ENCODE data around the gene DBNDD2.

Gene DBNDD2, protein sequence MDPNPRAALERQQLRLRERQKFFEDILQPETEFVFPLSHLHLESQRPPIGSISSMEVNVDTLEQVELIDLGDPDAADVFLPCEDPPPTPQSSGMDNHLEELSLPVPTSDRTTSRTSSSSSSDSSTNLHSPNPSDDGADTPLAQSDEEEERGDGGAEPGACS

DNA sequence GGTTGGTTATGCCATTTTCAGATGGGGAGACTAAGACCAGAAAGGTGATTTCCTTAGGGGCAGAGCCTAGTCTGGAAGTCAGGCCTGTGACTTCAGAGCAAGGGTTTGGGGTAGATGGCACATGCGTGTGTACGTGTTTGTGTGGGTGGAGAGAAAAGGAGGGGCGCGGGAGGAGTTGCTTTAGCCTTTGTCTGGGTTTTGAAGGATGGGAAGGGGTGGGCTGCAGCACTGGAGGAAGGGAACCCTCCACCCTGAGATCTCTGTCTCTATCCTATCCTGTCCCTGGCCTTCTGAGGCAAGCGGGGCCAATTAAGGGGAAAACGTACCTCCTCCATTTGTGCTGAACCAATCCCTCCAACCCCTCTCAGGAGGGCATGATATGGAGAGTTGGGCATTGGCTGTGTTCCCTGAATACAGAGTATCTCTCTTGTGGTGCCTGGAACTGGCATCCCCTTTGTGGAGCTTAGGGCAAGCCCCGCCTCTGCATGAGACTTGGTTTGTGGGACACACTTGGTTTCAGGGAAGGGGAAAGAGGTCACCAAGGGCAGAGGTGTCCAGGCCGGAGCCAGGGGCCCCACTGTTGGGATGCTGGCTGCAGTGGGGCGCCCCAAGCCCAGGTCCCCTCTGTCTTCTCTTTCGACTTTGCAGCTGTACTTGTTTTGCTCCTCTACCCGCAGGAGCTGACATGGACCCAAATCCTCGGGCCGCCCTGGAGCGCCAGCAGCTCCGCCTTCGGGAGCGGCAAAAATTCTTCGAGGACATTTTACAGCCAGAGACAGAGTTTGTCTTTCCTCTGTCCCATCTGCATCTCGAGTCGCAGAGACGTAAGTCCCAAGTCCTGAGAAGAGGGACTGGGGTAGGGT is at the start of gene DBNDD2:
Gene DBNDD2, plus strand, starts transcription at position 507 of the 863 bp plus-strand sequence. Its CDS starts 179 bp downstream, at position 686.
- DNase-seq (ENCODE audit: low read depth) = no peak

DNA sequence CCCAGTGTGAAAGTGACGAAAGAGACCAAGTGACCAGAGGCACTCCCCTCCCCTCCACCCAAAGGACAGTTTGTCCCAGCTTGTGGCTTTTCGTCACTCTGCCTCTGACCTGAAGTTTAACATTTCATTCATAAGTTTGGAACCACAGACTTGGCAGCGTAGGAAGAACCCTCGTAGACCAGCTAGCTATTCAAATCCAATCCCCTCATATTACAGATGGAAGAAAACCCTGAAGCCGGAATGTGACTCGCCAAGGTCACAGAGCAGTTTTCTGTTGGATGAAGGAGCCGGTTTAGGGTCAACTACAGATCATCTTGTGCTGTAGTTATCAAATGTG is 49.1 kb upstream of the DBNDD2 start:
- DNase-seq (ENCODE audit: low read depth) = no peak

DNA sequence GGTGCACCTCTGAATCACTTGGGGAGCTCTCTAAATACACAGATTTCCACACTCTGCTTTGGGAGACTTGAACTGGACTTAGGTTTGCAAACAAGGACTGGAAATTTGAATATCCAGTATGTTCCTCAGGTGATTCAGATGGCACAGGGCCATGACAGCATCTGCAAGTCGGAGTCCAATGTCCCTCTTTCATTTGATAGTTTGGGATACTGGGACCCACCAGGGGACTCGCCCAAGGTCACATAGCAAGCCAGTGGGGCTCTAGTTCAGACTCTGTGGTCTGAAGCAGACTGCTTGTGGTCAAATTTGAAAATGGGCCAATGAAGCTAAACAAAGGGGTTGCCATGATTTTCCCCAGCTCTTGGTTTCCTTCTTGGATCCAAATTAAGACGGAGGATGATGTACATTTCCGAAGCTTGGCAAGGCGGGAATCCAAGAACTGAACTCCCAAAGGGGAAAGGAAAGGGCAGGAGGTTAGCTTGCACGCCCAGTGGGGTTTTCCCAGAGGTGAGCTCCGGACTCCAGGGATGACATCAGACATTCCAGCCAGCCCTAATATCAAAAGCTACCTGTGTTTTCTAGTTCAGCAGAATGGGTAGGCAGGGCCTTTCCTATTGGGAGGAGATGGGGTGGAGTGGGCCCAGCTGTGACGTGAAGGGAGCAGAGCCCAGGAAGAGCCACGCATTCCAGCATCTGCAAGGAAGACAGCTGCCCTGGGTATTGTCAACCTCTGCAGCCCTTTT is 48.5 kb upstream of the DBNDD2 start:
- DNase-seq (ENCODE audit: low read depth) = no peak

DNA sequence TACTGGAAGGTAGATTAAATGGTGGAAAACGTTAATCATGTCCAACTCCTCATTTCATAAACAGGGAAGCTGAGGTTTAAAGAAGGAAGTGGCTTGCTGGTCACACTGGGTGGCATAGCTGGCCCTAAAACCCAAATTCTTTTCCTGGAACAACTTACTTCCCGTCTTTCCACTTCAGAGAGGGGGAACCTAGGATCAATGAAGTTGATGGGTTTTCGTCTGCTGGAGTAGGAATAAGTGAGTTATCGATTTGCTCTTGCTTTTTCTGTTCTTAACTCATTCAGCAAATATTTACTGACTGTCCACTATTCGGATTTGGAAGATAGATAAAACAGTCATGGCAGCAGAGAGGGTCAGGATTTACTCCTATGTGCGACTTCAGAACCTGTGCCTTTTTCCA is 46.3 kb upstream of the DBNDD2 start:
- no peak for DNase-seq (ENCODE audit: low read depth)

DNA sequence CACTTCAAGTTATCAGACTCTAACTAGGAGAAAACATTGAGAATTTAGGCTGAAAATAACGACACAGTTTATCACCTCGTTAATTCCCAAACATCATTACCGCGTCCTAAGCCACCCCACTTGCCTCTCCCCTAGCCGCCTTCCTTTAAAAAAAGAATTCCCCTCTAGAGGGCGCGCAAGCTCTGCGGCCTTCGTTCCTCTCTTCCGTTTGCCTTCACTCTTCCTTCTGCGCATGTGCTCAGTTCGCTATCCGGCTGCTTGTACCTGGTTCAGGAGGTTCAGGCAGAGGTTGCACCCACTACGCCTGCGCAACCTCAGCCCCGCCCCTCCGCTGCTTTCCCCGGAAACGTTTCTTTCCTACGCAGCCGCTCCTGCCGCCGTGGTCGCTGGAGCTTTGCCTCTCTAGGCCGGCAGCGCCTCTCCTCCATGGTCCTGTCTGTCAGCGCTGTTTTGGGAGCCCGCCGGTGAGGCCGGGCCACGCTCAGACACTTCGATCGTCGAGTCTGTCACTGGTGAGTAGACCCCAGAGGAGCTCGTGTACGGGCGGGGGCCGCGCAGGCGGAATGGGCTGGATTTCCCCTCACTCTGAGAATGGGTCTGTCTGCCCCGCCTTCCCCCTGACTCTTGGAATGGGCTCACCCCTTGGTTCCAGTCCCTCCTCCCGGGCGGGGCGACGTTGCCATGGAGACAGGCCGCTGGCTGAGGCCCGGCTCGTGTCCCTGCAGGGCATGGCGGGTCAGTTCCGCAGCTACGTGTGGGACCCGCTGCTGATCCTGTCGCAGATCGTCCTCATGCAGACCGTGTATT is 45.1 kb upstream of the DBNDD2 start, which contains the start of gene SYS1:
Gene SYS1, plus strand, starts transcription at position 353 of the 807 bp plus-strand sequence. Its CDS starts 376 bp downstream, at position 729.
- DNase-seq (ENCODE audit: low read depth) = peak; percentile 98

DNA sequence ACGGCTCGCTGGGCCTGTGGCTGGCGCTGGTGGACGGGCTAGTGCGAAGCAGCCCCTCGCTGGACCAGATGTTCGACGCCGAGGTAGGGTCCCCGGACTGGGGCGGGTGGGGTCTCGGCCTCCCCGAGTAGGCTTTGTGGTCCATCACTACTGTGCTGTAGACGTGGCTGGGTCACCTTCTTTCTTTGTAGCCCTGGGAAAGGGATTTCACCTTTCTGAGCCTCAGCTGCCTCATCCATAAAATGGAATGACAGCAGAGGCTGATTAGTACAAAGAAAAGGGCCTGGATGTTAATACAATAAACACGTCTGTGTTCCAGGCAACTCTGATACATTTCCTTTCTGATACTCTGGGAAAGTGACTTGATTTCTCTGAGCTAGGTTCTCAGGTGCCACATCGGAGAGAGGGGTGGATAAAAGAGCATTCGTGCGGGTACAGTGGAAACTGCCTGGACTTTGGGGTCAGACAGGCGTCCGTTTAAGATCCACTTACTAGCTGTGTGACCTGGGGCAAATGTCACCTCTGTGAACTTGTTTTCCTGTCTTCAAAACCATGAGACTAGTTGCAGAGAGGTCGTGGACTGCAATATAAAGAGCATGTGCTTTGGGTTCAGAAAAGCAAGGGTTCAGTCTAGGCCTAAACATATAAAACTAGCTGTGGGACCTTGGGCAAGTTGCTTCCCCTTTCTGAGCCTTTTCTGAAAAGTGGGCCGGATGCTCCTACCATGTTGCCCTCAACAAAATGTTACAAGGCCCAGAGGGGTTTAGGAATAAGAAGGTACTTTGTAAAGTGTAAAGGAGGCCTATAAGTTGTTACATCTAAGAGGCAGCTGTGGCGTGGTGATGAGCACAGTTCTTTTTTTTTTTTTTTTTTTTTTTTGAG is 44.2 kb upstream of the DBNDD2 start:
- DNase-seq (ENCODE audit: low read depth) = no peak

DNA sequence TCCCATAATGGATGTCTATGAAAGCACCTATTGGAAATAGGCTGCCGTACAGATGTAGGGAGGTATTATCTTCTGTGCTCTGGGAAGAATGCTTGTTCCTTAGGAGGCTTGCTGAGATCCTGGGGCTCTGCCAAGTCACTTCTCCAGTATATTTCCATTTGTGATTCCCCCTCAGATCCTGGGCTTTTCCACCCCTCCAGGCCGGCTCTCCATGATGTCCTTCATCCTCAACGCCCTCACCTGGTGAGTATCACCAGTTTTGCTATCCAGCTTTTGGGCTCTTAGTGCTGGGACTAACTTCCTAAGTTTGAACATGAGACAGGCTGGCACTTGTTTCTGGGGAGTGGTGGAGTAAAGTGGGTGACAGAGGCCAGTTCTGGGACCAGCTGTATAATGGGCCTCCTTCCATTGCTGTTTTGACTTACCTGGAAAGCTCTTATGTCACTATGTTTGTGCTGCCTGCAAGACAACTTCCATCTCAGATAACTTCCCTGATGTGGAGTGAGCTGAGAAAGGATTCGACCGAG is 42.6 kb upstream of the DBNDD2 start:
- DNase-seq (ENCODE audit: low read depth) = no peak

DNA sequence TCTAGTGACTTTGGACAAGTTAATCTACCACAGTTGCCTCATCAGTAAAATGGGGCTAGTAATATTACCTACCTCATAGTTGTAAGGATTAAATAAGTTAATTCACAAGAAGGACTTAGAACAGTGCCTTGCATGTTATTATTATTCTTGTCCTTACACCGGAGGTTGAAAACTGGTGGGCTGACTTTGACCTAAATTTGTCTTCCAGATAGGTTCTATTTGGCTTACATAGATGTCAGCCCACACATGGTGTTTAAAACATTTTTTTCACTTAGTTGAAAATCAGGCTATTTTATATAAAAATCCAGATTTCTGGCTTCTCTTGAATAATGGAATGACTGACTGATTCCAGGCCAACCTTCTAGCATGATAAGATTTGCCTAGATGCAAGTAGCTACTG is 41.9 kb upstream of the DBNDD2 start:
- DNase-seq (ENCODE audit: low read depth) = no peak

DNA sequence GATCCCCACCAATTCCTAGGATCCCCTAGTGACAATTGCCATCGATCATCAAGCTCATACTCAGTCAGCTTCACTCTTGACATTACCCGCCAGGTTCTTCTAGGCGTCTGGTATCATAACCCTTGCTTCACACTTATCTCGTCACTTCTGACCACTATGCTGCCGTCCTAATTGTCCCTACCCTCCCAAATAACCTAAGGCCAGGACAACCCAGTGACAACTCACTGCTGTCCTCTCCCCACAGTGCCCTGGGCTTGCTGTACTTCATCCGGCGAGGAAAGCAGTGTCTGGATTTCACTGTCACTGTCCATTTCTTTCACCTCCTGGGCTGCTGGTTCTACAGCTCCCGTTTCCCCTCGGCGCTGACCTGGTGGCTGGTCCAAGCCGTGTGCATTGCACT is 41.5 kb upstream of the DBNDD2 start:
- DNase-seq (ENCODE audit: low read depth) = no peak

DNA sequence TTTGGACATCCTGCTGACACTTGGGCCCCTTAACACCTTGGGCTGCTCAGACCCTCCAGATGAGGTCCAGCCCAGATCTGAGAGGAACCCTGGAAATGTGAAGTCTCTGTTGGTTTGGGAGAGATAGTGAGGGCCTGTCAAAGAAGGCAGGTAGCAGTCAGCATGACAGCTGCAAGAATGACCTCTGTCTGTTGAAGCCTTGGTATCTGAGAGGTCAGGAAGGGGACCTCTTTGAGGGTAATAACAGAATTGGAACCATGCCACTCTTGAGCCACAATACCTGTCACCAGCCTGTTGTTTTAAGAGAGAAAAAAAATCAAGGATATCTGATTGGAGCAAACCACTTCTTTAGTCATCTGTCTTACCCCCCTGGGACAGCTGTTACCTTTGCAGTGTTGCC is 41.0 kb upstream of the DBNDD2 start:
- no peak for DNase-seq (ENCODE audit: low read depth)

DNA sequence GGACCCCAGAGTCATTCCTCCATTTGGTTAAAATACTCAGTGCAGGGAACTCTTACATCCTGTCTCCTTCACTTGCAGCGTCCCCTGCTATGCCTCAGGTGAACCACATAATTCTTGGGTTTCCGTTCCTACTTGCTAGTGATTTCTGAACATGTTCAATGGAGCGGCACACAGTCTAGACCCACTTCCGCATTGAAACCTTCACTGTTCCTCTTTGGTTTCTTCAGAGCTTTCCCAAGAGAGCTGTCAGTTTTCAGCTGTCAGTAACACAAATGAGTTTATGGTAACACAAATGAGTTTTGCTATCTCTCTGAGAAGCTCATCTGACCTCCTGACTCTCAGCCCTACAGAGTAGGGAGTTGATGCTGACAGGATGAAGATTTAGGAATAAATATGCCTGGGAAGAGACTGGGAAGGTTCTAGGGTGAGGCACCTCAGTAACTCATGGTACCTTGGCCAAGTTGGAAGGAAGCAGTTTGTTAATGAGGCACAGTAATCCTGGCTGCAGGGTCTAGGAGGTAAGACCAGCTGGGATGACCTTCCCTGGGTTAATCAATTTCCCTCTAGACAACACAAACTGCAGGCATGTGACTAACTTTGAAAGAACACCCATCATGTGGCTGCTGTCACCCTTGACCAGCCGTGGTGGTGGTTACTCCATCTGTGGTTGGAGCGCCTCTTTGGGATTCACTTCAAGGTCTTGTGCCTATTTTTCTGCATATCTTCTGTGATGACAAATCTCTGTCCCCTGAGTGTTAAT is 39.7 kb upstream of the DBNDD2 start:
- DNase-seq (ENCODE audit: low read depth) = peak; percentile 21

DNA sequence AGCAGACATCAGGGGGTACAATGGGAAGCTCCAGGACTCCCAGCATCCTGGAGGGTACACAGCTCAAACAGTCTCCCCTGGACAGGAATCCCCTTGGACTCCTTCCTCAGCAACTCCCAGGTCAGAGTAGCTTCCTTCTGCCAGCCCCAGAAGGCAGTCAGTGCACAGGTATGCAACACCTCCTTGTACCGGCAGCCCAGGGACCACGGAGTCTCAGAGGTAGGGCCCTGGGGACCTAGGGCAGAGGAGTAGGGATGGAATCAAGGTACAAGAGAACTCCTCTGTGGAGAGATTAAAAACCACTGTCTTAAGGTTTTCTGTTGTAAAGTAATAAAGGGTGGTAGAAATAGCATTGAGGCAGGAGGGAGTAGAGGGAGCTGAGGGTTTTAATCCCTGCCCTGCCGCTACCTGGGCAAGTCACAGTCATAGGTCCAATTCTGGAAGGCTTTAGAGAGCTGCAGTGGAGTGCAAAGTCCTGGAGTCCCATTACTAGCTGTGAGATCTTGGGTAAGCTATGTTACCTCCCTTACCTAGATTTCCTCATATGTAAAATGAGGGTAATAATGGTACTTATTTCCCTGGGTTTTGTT is 37.4 kb upstream of the DBNDD2 start:
- DNase-seq (ENCODE audit: low read depth) = no peak

DNA sequence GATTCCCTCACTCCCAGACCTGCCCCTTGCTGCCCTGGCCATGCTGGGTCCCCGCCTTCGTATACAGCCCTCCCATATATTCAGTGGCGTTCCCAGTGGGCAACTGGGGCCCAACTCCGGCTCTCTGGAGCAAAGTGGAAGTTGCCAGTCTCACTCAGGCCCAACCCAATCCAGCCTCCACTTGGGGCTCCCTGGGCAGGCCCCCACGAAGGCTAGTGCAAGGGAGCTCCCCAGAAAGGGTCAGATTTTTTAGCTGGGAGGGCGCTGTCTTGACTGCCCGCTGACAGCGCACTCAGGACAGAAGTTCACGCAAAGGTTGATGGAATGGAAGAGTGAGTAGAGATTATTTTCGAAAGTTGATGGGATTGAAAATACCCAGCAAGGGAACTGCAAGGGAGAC is 35.8 kb upstream of the DBNDD2 start:
- no peak for DNase-seq (ENCODE audit: low read depth)

DNA sequence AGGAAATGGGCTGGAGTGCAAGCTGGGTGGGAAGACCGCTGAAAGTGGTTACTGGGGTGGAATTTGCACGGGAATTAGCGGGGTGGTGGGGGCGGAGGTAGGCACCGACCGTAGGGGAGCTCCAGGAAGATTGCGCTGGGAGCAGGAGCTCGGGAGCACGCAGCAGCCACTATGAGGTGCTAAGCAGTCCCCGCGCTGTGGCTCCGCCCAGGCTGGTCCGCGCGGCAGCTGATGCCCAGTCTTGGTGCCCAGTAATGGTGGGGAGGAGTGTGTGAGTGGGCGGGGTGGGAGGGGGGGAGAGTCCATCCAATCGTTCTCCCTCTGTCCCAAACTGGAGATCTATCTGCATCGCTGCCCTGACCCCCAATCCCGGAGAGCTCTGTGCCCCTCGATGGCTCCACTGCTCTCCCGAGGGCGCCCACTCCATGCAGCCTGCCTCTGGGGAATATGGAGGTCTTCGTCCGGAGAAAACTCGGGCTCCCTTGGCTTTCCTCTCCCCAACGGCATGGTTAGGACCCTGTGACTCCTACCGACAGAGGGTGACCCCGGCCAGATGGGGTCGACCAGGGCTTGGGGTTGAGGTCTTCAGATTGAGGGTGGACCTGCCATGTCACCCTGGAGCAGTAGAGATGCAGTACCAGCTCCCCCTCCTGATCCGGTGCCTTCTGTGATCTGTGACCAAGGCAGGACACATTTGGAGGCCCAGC is 35.3 kb upstream of the DBNDD2 start:
- DNase-seq (ENCODE audit: low read depth) = no peak

DNA sequence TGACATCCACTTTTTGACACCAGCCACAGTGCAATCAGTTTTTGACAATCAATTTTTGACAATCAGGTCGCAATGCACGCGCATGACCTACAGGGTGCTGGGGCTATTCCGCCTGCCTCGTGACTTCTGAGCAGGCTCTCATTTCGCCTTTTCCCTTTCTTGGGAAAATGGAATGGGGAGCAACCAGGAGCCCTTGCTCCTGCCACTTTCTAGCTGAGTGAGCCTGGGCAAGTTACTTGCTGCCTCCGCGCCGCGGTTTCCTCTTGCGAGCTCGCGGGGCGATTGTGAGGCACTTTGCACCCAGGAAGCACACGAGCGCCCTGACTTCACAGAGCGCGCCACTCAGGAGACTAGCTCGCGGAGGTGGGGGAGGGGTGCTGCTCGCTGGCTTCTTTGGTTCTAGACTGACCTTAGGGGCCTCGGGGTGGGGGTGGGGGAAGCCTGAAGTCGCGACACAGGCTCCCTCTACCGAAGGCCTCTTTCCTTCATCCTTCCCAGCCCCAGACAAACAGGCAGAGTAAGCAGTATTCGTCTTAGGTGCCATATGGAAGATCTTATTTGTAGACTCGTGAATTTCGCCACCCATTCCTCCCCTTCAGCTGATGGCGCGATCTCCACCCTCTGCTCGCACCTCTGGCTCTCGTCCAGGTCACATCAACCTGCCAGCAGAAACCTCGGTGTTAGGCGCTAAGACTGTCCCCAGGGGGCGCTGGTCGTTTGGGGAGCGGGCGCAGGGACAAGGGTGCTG is 34.6 kb upstream of the DBNDD2 start:
- peak; percentile 70 for DNase-seq (ENCODE audit: low read depth)

DNA sequence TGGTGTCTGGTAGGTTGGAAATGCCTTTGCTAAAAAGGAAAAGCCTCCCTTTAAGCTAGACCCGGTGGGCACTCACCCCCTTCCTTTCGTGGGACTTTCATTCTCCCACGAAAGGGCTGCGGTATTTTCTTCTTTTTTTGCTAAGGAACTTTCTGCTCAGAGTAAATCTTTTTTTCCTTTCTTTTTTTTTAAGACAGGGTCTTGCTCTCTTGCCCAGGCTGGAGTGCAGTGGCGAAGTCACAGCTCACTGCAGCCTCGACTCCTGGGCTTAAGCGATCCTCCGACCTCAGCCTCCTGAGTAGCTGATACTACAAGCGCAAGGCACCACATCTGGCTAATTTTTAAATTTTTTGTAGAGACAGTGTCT is 34.0 kb upstream of the DBNDD2 start:
- no peak for DNase-seq (ENCODE audit: low read depth)

DNA sequence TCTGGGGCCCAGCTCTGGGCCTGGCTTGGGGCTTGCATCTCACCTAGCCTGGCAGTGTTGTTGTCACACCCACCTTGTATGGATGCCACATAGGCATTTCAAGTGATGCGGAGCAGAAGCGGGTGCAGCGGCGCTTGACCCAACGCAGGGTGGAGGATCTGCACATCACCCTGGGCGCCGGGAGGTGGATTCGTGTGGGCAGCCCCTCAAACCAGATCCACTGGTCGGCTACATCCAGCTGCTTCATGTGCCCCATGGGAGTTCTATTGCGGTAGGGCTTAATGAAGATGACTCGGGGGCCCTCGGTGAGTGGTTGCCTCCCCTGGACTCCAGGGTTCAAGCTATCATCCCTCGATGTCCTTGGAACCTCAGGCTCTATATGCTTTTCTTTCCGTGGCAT is 33.1 kb upstream of the DBNDD2 start:
- no peak for DNase-seq (ENCODE audit: low read depth)

DNA sequence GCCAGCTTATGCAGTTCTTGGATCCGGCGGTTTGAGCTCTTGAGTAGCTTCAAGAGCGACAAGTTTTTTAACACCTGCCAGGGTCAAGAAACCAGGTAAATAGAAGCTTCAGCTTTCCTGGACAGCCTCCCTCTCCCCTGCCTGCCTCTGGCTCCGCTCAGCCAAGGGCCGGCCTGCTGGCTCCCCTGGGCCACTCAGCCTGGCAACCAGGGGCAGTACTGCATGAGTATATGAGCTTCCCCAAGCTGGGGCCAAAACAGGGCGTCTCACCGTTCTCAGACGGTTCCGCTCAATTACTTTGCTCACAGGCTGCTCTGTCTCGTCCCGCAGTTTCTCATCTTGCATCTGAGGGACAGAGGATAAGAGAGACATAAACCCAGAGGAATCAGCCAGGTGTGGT is 30.8 kb upstream of the DBNDD2 start:
- DNase-seq (ENCODE audit: low read depth) = no peak
